GM19372 (cell line): Measurements from ENCODE around the gene PRKCB.

ENCODE experiments used
- ATAC-seq: cut with Tn5 transposase; IDR thresholded peaks from one replicate; pipeline ENCODE4 v1.9.1; 2021; ENCODE audit warnings: mild to moderate bottlenecking, low read depth, moderate library complexity; ENCODE audit not compliant: unreplicated experiment

The PRKCB gene

GRCh38 chr16:24116046-24116776 lies 280.4 kb downstream of the PRKCB start:
- no peak for ATAC-seq

- ATAC-seq = no peak
These were observed 281.2 kb downstream of the PRKCB start for GRCh38 chr16:24116989-24117388.

- no peak for ATAC-seq
These were observed 281.9 kb downstream of the PRKCB start for GRCh38 chr16:24117680-24118079.

DNA sequence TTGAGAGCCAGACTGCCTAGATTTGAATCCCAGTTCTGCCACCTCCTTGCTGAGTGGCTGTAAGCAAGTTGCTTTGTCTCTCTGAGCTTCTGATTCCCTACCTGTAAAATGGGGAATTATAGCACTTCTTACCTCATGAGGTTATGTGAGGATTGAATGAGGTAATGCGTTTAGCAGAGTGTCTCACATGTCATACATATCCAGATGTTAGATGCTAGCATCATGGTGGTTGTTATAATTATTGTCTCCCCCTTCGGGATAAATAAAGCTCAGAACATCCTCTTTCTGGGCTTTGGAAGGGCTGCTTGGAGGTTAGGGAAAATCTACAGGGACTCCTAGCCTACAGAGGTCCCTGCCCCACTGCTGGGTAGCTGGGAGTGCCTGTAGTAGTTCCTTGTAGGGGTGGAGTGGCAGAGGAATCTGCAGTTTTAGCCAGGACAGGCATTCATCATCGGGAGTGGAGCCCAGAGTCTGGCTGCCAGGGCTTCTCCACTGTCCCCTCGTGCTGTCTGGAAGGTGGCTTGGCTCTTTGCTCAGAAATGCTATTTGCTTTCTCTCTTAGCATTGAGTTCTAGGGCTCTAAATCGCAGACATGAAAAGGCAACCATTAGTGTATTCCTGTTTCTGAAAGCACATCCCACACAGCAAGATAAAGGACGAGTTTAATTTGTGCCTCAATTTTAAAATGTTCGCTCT lies 282.5 kb downstream of the PRKCB start:
- no peak for ATAC-seq

- no peak for ATAC-seq
These were observed 284.0 kb downstream of the PRKCB start for GRCh38 chr16:24119807-24120206.

DNA sequence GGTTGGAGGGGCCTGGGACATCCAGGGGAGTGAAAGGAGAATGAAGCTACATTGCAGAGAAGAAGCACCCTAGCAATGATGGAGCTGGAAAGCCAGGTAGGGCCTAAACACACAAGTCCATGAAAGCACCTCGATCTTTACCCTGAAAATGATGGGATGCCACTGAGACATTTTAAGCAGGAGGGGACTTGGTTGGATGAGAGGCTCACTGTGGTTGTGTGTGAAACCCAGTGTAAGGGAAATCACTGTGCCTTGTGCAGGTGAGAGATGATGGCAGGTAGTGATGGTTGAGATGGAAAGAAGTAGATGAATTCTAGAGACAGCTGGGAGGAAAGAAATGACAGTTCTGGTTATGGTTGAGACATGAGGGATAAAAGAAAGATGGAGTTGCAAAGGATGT lies 287.5 kb downstream of the PRKCB start:
- ATAC-seq = no peak

DNA sequence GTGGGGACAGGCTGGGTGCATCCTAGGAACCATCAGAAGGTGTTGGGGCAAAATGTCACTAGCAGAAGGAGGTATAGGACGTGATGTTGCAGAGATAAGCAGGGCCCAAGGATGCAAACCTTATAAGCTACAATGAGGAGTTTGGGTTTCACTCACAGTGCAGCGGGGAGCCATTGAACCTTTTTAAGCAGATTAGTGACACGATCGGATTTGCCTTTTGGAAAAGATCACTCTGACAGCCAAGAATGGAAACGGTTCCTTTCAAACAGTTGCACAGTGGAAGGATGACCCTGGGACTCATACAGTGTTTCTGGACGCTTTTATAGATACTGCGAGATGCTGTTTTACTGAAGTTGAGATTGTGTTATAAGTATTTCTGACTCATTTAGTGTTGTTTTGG lies 288.5 kb downstream of the PRKCB start:
- ATAC-seq = no peak

DNA sequence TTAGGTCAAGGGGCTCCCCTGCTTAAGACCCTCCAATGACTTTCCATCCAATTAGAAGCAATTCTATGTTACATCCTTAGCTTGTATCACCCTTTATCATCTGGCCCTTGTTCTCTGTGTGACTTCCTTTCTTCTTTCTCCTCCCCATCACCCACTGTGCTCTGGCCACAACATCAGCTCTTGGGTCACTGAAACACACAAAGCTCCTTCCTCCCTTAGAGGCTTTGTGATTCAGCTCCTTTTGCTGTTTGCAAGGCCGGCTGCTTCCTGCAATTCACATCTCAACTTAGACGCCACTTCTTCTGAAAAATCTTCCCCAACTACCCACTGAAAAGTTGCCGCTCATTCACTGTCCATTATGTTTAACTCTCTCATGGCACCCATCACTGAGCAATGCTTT lies 289.4 kb downstream of the PRKCB start:
- no peak for ATAC-seq

GRCh38 chr16:24129412-24129918 lies 293.7 kb downstream of the PRKCB start:
- ATAC-seq = no peak

- no peak for ATAC-seq
These were observed 294.8 kb downstream of the PRKCB start for GRCh38 chr16:24130494-24131085.

DNA sequence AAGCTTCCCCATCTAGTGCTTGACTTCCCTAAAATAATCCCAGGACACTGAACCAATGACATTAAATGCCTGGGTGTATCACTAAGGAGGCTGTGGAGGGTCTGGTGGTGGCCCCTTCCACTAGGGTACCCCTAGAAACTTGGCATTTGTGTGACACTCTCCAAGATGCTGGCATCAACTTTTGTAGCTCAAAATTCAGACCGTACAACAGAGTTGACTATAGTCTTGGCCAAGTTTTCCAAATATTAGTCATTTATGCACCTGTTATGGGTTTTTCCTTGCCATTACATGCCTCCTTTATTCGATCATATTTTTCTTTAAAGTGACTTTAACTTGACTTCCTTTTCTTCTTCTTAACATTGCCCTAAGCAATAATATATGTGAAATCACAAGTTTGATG lies 295.5 kb downstream of the PRKCB start:
- no peak for ATAC-seq

DNA sequence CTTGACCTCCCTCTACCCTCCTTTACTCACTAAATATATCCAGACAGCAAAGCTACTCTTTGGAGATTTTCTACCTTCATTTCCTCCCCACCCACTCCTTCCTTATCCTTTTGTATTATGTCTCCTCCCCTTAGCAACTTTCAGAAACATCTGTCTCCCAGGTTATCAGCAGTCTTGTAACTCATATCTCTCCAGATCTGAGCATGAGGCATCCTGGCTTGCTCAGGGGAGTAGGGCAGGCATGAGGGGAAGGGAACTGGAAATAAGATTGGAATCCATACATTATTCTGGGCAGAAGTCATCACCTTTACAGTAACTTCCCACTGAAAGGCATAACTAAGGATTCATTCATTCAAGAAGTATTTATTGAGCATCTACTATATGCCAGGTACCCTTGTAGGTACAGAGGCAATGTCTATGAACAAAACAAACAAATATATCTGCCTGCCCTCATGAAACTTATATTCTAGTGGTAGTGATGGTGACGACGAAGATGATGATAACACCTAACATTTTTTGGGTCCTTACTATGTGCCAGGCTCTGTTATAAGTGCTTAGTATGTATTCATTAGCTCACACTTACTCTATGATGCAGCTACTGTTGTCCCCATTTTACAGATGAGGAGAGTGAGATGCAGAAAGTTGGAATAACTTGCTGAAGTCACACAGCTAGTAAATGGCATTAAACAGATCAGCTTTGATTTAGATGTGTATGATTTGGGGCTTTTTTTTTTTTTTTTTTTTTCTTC lies 296.4 kb downstream of the PRKCB start:
- no peak for ATAC-seq

DNA sequence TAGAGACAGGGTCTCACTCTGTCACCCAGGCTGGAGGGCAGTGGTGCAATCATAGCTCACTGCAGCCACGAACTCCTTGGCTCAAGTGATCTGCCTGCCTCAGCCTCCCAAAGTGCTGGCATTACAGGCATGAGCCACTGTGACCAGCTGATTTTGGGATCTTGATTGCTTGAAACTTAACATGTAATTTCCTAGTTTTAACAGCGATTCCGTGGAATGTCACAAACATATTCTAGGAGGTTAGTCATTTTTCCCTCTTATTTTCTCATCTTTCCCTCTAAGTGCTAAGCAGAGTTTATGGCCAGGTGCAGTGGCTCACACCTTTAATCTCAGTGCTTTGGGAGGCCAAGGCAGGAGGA lies 297.0 kb downstream of the PRKCB start:
- ATAC-seq = no peak

DNA sequence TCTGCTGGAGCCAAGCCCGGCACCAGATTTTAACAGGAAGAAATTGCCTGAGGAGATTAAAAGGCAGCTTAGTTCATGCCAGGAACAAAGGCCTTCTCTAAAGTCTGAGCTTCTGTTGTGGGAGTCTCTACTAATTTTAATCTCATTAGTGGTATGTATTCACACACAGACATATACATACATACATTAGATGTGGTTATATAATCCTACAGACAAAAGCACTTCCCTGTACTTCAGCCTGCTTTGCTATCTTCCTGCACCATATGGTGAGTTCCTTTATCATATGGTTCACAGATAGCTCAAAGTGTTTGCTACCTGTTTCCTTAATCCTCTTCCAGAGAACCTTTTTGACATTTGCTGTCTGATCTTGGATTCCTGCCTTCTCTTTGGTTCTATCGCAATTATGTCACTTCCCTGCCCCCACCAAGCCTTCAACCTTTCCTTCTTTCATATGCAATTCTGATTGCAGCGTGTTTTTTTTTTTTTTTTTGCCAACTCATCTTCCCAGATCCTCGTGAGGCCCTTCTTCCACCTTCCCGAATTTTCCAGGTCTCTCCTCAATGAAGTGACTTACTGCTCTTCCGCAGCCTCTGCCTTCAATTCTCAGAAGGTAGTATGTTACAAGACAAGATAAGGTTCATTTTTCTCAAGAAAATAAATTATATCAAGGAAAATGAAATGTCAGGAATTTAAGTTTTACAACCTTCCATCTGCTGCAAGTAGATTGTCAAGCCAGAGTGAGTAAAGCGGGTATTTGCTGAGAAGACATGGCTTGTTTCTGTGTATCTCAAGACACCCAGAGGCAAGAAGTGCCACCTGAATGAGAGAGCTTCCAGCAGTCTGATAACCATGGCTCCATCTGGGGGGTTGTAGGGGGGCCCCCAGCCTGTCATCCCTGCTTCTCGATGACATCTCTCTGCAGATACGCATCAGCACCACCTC lies 300.1 kb downstream of the PRKCB start:
- ATAC-seq = no peak

DNA sequence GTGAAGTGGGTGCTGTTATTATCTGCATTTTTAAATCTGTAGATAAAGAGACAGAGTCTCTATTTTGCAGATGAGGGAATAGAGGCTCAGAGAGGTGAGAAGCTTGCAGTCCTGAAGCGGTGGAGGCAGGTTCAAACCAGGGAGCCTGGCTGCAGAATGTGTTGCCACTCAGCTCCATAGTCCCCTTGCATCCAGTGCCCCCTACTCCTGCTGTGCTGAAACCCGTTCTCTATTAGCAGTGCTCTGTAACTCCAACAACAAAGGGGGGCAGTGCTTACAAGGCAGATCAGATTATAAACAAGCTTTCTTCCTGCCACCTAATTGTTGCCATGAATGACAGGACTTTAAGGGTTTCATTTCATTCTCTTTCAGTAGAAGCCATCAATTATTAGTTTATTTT lies 302.2 kb downstream of the PRKCB start:
- no peak for ATAC-seq

DNA sequence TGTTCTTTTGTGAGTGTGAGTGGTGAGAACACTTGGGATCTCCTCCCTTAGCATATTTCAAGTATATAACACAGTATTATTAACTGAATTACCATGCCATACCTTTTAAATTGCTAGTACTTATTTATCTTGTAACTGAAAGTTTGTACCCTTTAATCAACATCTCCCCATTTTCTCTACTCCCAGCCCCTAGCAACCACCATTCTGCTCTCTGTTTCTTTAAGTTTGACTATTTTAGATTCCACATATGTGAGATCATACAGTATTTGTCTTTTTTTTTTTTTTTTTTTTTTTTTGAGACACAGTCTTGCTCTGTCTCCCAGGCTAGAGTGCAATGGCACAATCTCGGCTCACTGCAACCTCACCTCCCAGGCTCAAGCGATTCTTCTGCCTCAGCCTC lies 302.8 kb downstream of the PRKCB start:
- ATAC-seq = no peak

- no peak for ATAC-seq
These were observed 303.5 kb downstream of the PRKCB start for GRCh38 chr16:24139282-24139681.

- no peak for ATAC-seq
These were observed 304.9 kb downstream of the PRKCB start for GRCh38 chr16:24140730-24141129.

DNA sequence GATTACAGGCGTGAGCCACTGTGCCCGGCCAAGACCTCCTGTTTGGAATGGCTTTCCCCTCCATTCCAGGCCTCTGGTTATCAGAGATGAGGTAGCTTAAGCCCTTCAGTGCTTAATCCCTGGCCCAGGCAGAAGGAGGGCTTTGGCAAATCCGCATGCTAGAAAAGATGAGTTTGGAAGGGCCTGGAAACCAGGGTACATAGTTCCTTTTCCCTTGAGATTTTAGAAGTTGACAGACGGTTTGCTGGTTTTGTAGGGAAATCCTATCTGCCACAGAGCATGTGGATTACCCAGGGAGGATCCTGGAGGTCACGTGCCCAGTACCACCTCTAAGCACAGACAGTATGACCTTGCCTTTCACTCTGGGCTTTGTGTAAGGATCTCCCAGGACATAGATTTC lies 305.7 kb downstream of the PRKCB start:
- ATAC-seq = no peak

DNA sequence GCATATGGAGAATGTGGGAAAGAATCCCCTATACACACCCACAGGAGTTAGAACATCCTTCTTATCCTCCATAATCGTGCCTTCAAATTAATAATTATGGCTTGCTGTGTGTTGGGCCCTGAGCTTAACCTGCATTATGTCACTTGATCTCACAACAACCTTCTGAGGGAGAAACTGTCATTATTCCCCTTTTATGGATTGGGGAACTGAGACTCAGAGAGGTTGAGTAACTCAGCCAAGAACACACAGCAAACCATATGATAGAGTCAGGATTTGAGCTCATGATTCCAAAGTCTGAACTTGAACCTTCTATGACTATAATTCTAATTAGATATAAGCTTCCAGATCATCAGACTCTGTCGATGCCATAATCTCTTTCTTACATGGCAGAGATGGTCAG lies 306.1 kb downstream of the PRKCB start:
- no peak for ATAC-seq
